GM12878 (cell line): ENCODE measurements around the gene PLVAP. TPM values are rescaled to one million over a fixed set of nuclear protein-coding genes. Genes with fewer than 3 reads are reported as not detected.

Experiments used
- ATAC-seq: fragments of 200-7000 bp; cut with Tn5 transposase; 3 replicates; pipeline ENCODE4 v1.9.1; 2020; ENCODE audit warnings: mild to moderate bottlenecking, moderate library complexity
- BruUV-seq: library from RNA; stranded (reverse); fragments of 400-500 nt; replicated peaks from 2 replicates; lab custom pipeline; 2021; lab: Mats Ljungman, UMichigan
- CTCF ChIA-PET: fragments of 300-600 bp; sonication (Branson Sonifier 250); formaldehyde crosslinking; extraction: SDS; loops from one replicate; lab custom pipeline; 2021; ENCODE audit warnings: inconsistent platforms; lab: Yijun Ruan, JAX
- POLR2A ChIA-PET: fragments of 350-600 bp; formaldehyde crosslinking; extraction: SDS; loops from one replicate; lab custom pipeline; 2021; ENCODE audit warnings: inconsistent platforms; lab: Charles Lee
- RAD21 ChIA-PET: fragments of 300-600 bp; sonication (Branson Sonifier 250); formaldehyde crosslinking; loops from one replicate; lab custom pipeline; 2023; ENCODE audit warnings: antibody characterized with exemption; ENCODE audit not compliant: unreplicated experiment; lab: Charles Lee
- SMC1A ChIA-PET: fragments of 300-600 bp; sonication (Branson Sonifier 250); formaldehyde crosslinking; loops from one replicate; lab custom pipeline; 2023; ENCODE audit not compliant: unreplicated experiment, uncharacterized antibody; lab: Charles Lee
- DNase-seq: peaks from one replicate; pipeline ENCODE4 v3.0.0-alpha.2; 2011; ENCODE audit warnings: low read depth, low spot score
- FAIRE-seq: peaks from 3 replicates; lab custom pipeline; 2011; peaks lifted over from hg19 to GRCh38; lab: Jason Lieb, UNC
- H2AFZ ChIP-seq: 2 replicates; pipeline ENCODE4 v1.6.0; 2011; ENCODE audit warnings: low read depth, low read length, control low read depth; ENCODE audit not compliant: control insufficient read depth
- H3K27ac ChIP-seq: 2 replicates; pipeline ENCODE4 v1.5.1; 2011; ENCODE audit warnings: control low read depth; ENCODE audit not compliant: control insufficient read depth, insufficient read depth
- H3K27me3 ChIP-seq, 2 experiments: replicated peaks in 1 of 2; 2 replicates each; pipeline versions ENCODE4 v1.6.0 to v1.6.1; 2011; ENCODE audit warnings: low read length in 1 of 2; ENCODE audit not compliant: control insufficient read depth in 2 of 2, insufficient read depth in 2 of 2
- H3K36me3 ChIP-seq, 2 experiments: 2 replicates each; pipeline ENCODE4 v1.5.1; 2011; ENCODE audit warnings: low read length in 1 of 2; ENCODE audit not compliant: control insufficient read depth in 2 of 2, insufficient read depth in 2 of 2
- H3K4me1 ChIP-seq: 2 replicates; pipeline ENCODE4 v1.6.1; 2011; ENCODE audit warnings: mild to moderate bottlenecking, low read length, moderate library complexity, mixed read lengths; ENCODE audit not compliant: control insufficient read depth, insufficient read depth
- H3K4me2 ChIP-seq: 2 replicates; pipeline ENCODE4 v1.6.0; 2011; ENCODE audit warnings: control low read depth; ENCODE audit not compliant: control insufficient read depth, insufficient read depth
- H3K4me3 ChIP-seq: fragments of 200-600 bp; sonication (generic); 2 replicates; pipeline ENCODE4 v1.5.1; 2016
- H3K79me2 ChIP-seq: 2 replicates; pipeline ENCODE4 v1.6.0; 2011; ENCODE audit warnings: low read length; ENCODE audit not compliant: control insufficient read depth, insufficient read depth
- H3K9ac ChIP-seq: 2 replicates; pipeline ENCODE4 v1.8.0; 2011; ENCODE audit warnings: low read length, control low read depth, mixed read lengths; ENCODE audit not compliant: control insufficient read depth, insufficient read depth
- H3K9me3 ChIP-seq: replicated peaks from 3 replicates; pipeline ENCODE4 v1.5.1; 2011; ENCODE audit warnings: mild to moderate bottlenecking, low read length; ENCODE audit not compliant: control insufficient read depth, insufficient read depth
- H4K20me1 ChIP-seq: 2 replicates; pipeline ENCODE4 v1.6.0; 2011; ENCODE audit not compliant: control insufficient read depth, insufficient read depth
- HSF1 ChIP-seq: fragments of 150-350 bp; IDR thresholded peaks from 2 replicates; pipeline ENCODE4 v1.6.1; 2014; ENCODE audit warnings: mild to moderate bottlenecking, low read depth, low read length
- KDM1A ChIP-seq: fragments of 200-600 bp; sonication (generic); IDR thresholded peaks from 2 replicates; pipeline ENCODE4 v1.6.1; 2016; ENCODE audit warnings: borderline replicate concordance
- NFYA ChIP-seq: IDR thresholded peaks from 2 replicates; pipeline ENCODE4 v1.6.1; 2011; ENCODE audit warnings: low read depth, mild to moderate bottlenecking, low read length, improper control_type of control experiment, borderline replicate concordance
- RBBP5 ChIP-seq: fragments of 200-600 bp; sonication (generic); conservative IDR thresholded peaks from 2 replicates; pipeline ENCODE4 v1.6.1; 2016
- SIX5 ChIP-seq: IDR thresholded peaks from 2 replicates; pipeline ENCODE4 v1.6.1; 2011; ENCODE audit warnings: mild to moderate bottlenecking, low read depth, low read length, moderate library complexity; ENCODE audit not compliant: severe bottlenecking
- SREBF2 ChIP-seq: IDR thresholded peaks from 2 replicates; pipeline ENCODE4 v1.6.1; 2012; ENCODE audit warnings: mild to moderate bottlenecking, low read length
- ZBTB33 ChIP-seq: fragments of 450-650 bp; IDR thresholded peaks from 2 replicates; pipeline ENCODE4 v1.6.1; 2017; ENCODE audit warnings: mild to moderate bottlenecking
- WGBS: methylation state at CpG from one replicate; pipeline ENCODE4 v1.1.6; 2016; ENCODE audit warnings: low lambda C conversion rate; ENCODE audit not compliant: insufficient replicate concordance, insufficient coverage; ENCODE audit errors: missing lambda C conversion rate; 5-methylcytosine and 5-hydroxymethylcytosine counted together
- in situ Hi-C: fragments of 300-500 bp; cut with MboI; formaldehyde crosslinking; loops from 9 replicates; pipeline ENCODE4 v1.14.3; 2018; ENCODE audit warnings: mixed read lengths
- intact Hi-C: fragments of 100-400 bp; cut with micrococcal nuclease; formaldehyde crosslinking; loops from one replicate; pipeline ENCODE4 v1.14.2; 2022; ENCODE audit not compliant: unreplicated experiment
- polyA plus RNA-seq, 11 experiments: library from polyadenylated mRNA; depleted of rRNA in 4 of 11; unstranded in 6 of 11; stranded (reverse) in 5 of 11; fragments of >200 nt; fragmentation: Nextera tagmentation in 4 of 11; fragmentation: Illumina TruSeq in 1 of 11; extraction: Ambion mirVana in 4 of 11; extraction: Trizol in 1 of 11; gene quantifications; 1 replicate in 1 of 11; 2 replicates in 10 of 11; pipeline versions ENCODE4 v1.2.1 to v1.2.3, GENCODE V29; 2011 to 2016; ENCODE audit warnings: inconsistent platforms in 2 of 11, missing spikeins in 2 of 11, low read depth in 1 of 11
- total RNA-seq, 4 experiments: library from RNA; depleted of rRNA in 3 of 4; stranded (reverse); fragments of >200 nt in 3 of 4; fragmentation: Illumina TruSeq in 1 of 4; extraction: Trizol in 1 of 4; gene quantifications; 2 replicates each; pipeline versions ENCODE4 v1.2.1 to v1.2.3, GENCODE V29; 2013 to 2021

Gene PLVAP
- total and polyA plus RNA-seq, 10 of the 15 experiments (the other 5 are each of a cell fraction or from before 2014, with no cell fraction given) = 0.03 to 0.54 (median 0.06) TPM; not detected in 4

GRCh38 chr19:17304386-17305215 is 72.5 kb downstream of the PLVAP start (continued):
- no peak for TF ChIP-seq ZBTB33

GRCh38 chr19:17303940-17304267 is 73.2 kb downstream of the PLVAP start:
- H3K79me2 ChIP-seq = peaks cover 11% of the 10 kb centered on the region
- H3K9me3 ChIP-seq = no peaks in the 10 kb centered on the region
- ChIA-PET CTCF (interaction anchor here (0.7 to 5.0 kb wide), 9 partner anchors 10 to 236 kb away, joined by 3 to 43 read pairs (median 4); partner anchors contain the start of genes ANO8, BABAM1 and CCDC194), RAD21 (interaction anchor here (0.8 to 1.5 kb wide), 5 partner anchors 9 to 85 kb away, joined by 3 to 7 read pairs (median 5); partner anchors contain the start of gene BABAM1), POLR2A (interaction anchor here (0.8 to 2.9 kb wide), 6 partner anchors 11 to 102 kb away, joined by 3 to 12 read pairs (median 4); partner anchors contain the start of genes ANO8, BABAM1, BST2 and OCEL1)
- intact Hi-C loops (loop anchor here (10.0 kb wide), 1 partner anchor 409 kb away; no protein-coding TSS in a partner anchor), in situ Hi-C loops (no loop called here)
- no peak for DNase-seq
- H2AFZ ChIP-seq = peak overlapping the region; percentile 67
- no peaks in the 10 kb centered on the region for H3K27me3 ChIP-seq
- H3K9ac ChIP-seq = peak overlapping the region; percentile 4; the same call in 1 of the 2 replicates
- H3K27ac ChIP-seq = peak overlapping the region; percentile 22; the same call in 1 of the 2 replicates
- peaks cover 16% of the 10 kb centered on the region for H3K4me1 ChIP-seq
- H3K36me3 ChIP-seq = no peaks in the 10 kb centered on the region
- WGBS = 79% methylated on average over 12 of the region's 12 CpGs
- no TSS peak for BruUV-seq
- no peak for TF ChIP-seq SREBF2
- no peak for TF ChIP-seq NFYA
- TF ChIP-seq SIX5 = no peak
- 0 out of 2 replicates have a peak, but pooled peaks have one; percentile 0 for TF ChIP-seq HSF1
- TF ChIP-seq RBBP5 = no peak
- TF ChIP-seq KDM1A = no peak
- TF ChIP-seq, all 136 proteins: peak for 1
- SMC1A ChIA-PET = interaction anchor here (0.7 to 1.7 kb wide), 5 partner anchors 12 to 229 kb away, joined by 3 to 4 read pairs (median 3); partner anchors contain the start of gene USE1
- no peak overlapping the region for H3K4me3 ChIP-seq
- peak overlapping the region; percentile 97 for H3K4me2 ChIP-seq
- no peaks in the 10 kb centered on the region for H4K20me1 ChIP-seq
- FAIRE-seq (no peak), ATAC-seq (no peak)
